Activated T-cell treated with anti-CD3 and anti-CD28 coated beads, Interleukin-2, amount 50 U/mL, for 24 hours (primary cell): ENCODE data around the gene FHL2.
A peak's percentile ranks its signal among the peaks of the same experiment; 100 is the strongest.

ENCODE experiments used
- DNase-seq: peaks from one replicate; pipeline ENCODE4 v3.0.0-alpha.2; 2020
- H3K27ac Mint-ChIP-seq: 2 replicates; pipeline ENCODE4 v1.8.0; 2020; ENCODE audit warnings: mild to moderate bottlenecking, mixed read lengths
- H3K27me3 Mint-ChIP-seq: 2 replicates; pipeline ENCODE4 v1.8.0; 2020; ENCODE audit warnings: mixed read lengths
- H3K36me3 Mint-ChIP-seq: 2 replicates; pipeline ENCODE4 v1.8.0; 2020; ENCODE audit warnings: low read depth, mixed read lengths
- H3K4me1 Mint-ChIP-seq: 2 replicates; pipeline ENCODE4 v1.8.0; 2020; ENCODE audit warnings: low read depth, mixed read lengths
- H3K4me3 Mint-ChIP-seq: 2 replicates; pipeline ENCODE4 v1.8.0; 2020; ENCODE audit warnings: mild to moderate bottlenecking, moderate library complexity, mixed read lengths
- H3K9me3 Mint-ChIP-seq: 2 replicates; pipeline ENCODE4 v1.8.0; 2020; ENCODE audit warnings: mixed read lengths

The FHL2 gene

DNA sequence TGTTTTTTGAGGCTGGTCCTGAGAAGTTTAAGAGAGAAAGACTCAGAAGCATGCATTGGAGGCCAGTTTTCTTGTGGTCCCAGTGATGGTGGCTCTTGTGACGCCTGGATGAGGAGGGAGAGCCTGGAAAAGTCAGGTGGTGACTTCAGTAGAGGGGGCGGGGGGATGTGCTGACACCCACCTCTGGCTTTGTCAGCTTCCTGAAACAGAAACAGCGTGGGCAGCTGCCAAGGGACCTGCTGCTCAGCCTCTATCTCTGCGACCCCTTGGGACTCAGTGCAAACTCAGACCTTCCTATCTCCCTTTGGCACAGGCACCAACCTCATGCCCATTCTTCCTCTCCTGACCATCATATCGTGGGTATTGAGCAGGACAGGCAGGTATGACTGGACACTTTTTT is 75.7 kb downstream of the FHL2 start:
- DNase-seq = no peak
- H3K9me3 Mint-ChIP-seq = no peaks in the 10 kb centered on the region
- no peaks in the 10 kb centered on the region for H3K27me3 Mint-ChIP-seq
- peak overlapping the region; percentile 68 for H3K27ac Mint-ChIP-seq
- peaks cover 44% of the 10 kb centered on the region for H3K36me3 Mint-ChIP-seq
- H3K4me1 Mint-ChIP-seq = peaks cover 68% of the 10 kb centered on the region
- no peak overlapping the region for H3K4me3 Mint-ChIP-seq

DNA sequence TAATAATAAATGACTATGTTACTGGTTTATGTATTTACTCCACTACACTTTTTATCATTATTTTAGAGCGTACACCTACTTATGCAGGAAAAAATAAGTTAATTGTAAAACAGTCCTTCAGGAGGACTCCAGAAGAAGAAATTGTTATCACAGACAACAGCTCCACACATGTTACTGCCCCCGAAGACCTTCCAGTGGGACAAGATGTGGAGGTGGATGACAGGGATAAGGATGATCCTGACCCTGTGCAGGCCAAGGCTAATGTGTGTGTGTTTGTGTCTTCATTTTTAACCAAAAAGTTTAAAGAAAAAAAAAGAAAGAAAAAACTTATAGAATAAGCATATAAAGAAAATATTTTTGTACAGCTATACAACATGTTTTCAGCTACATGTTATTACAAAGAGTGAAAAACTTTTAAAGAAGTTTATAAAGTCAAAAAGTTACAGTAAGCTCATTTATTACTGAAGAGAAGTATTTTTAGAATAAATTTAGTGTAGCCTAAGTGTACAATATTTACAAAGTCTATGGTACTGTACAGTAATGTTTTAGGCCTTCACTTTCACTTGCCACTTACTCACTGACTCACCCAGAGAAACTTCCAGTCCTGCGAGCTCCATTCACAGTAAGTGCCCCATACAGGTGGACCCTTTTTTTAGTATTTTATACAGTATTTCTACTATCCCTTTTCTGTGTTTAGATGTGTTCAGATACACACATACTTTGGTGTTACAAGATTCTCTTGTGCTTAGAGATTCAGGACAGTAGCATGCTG is 76.8 kb downstream of the FHL2 start:
- Mint-ChIP-seq H3K4me1 (peaks cover 67% of the 10 kb centered on the region), H3K4me3 (no peak overlapping the region), H3K27ac (peak overlapping the region; percentile 68), H3K27me3 (no peaks in the 10 kb centered on the region), H3K36me3 (peaks cover 47% of the 10 kb centered on the region), H3K9me3 (no peaks in the 10 kb centered on the region)
- DNase-seq = no peak

DNA sequence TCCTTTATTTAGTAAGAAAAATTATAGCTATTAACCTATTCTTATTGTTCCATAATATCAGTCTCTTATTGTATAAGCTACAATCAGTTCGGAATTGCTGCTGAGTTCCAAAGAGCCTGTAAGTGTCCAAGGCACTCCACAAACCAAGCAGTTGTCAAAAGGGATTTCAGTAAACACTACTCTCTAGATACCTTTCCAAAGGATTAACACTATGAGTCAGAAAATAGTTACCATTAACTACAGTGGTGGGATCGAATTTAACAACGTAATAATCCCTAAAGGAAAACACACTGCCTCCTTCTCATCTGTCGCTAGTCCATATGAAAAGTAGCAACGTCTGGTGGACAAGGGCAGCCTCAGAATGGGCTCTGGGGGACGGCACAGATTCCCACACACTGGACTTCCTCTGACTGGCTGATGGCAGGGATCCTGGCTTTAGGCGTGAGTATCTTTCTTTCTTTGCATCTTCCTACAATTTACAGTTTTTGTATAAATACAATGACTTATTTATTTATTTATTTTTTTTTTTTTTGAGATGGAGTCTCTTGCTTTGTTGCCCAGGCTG is 78.1 kb downstream of the FHL2 start:
- Mint-ChIP-seq H3K9me3 (no peaks in the 10 kb centered on the region), H3K4me1 (peaks cover 64% of the 10 kb centered on the region), H3K36me3 (peaks cover 39% of the 10 kb centered on the region), H3K27me3 (no peaks in the 10 kb centered on the region), H3K27ac (no peak overlapping the region), H3K4me3 (no peak overlapping the region)
- no peak for DNase-seq

DNA sequence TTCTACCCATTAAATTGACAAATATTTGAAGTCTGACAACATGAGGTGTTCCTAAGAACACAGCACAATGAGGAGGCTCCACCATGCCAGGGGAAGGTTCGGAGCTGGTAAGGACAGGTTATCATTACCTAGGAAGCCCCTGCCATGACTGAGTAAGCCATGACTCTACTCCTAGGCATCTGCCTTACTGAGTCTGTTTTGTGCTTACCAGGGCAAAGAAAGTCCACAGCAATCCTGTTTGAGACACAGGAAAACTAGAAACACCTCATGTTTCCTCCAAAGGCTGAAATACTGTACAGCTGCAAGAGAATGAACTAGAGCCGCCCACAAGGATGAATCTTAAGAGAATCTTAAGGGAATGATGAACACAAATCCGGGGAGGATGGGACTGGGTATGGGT is 80.9 kb downstream of the FHL2 start:
- H3K27me3 Mint-ChIP-seq = no peaks in the 10 kb centered on the region
- no peak overlapping the region for H3K4me3 Mint-ChIP-seq
- peaks cover 54% of the 10 kb centered on the region for H3K4me1 Mint-ChIP-seq
- DNase-seq = no peak
- H3K27ac Mint-ChIP-seq = no peak overlapping the region
- H3K9me3 Mint-ChIP-seq = no peaks in the 10 kb centered on the region
- H3K36me3 Mint-ChIP-seq = peaks cover 15% of the 10 kb centered on the region

DNA sequence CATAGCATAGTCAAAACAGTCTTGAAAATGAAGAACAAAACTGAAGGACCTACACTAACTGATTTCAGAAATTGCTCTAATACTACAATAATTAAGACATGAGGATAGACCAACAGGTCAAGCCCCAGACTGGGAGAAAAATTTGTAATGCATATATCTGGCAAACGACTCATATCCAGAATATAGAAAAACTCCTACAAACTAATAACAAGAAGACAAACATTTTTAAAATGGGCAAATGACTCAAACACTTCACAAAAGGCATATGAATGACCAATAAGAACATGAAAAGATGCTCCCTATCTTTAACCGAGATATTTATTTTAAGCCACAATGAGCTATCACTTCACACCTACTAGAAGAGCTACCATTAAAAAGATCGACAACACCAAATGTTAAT is 83.5 kb downstream of the FHL2 start:
- H3K27ac Mint-ChIP-seq = peak overlapping the region; percentile 14
- no peaks in the 10 kb centered on the region for H3K27me3 Mint-ChIP-seq
- H3K9me3 Mint-ChIP-seq = no peaks in the 10 kb centered on the region

DNA sequence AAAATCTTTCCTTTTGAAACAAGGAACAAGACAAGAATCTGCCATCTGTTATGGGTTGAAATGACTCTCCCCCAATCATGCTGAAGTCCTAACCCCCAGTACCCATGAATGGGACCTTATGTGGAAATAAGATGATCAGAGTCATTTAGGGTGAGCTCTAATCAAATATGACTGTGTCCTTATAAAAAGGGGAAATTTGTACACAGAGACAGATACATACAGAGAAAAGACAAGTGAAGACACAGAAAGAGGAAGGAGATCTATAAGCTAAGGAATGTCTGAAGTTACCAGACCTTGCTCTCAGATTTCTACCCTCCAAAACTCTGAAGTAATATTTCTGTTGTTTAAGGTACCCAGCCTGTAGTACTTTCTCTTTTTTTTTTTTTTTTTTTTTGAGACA is 85.0 kb downstream of the FHL2 start:
- Mint-ChIP-seq H3K9me3 (no peaks in the 10 kb centered on the region), H3K27ac (no peak overlapping the region), H3K27me3 (no peaks in the 10 kb centered on the region), H3K4me3 (no peak overlapping the region), H3K4me1 (peaks cover 50% of the 10 kb centered on the region), H3K36me3 (peaks cover 20% of the 10 kb centered on the region)
- DNase-seq = no peak

More for the DNA sequence above, 83.5 kb downstream of the FHL2 start:
- DNase-seq = no peak
- H3K4me1 Mint-ChIP-seq = peaks cover 51% of the 10 kb centered on the region
- H3K4me3 Mint-ChIP-seq = no peak overlapping the region
- H3K36me3 Mint-ChIP-seq = peaks cover 13% of the 10 kb centered on the region
